Measurements from ENCODE around the gene ENAH.

The ENAH gene

GRCh38 chr1:225470211-225471108, 182.5 kb downstream of the ENAH start:
- H3K4me1 ChIP-seq (ENCODE audit: control insufficient read depth, insufficient read depth, low read length), result peaks cover 10% of the 10 kb centered on the region
- no peak overlapping the region for H3K9ac ChIP-seq (ENCODE audit: low read depth, low read length)
- no peak overlapping the region for H3K4me3 ChIP-seq (ENCODE audit: low read depth, low read length)
- H3K27ac ChIP-seq (ENCODE audit: low read depth, low read length), result no peak overlapping the region
- H3K36me3 ChIP-seq (ENCODE audit: control insufficient read depth, insufficient read depth, low read length), result no peaks in the 10 kb centered on the region
- H3K27me3 ChIP-seq (ENCODE audit: control insufficient read depth, insufficient read depth, low read length), result no peaks in the 10 kb centered on the region
- no peaks in the 10 kb centered on the region for H3K9me3 ChIP-seq (ENCODE audit: control insufficient read depth, insufficient read depth, low read length)

- no peak overlapping the region for H3K4me3 ChIP-seq (ENCODE audit: low read depth, low read length)
Measured at GRCh38 chr1:225469051-225469450, 183.9 kb downstream of the ENAH start.

GRCh38 chr1:225468270-225469020, 184.5 kb downstream of the ENAH start:
- no peaks in the 10 kb centered on the region for H3K27me3 ChIP-seq (ENCODE audit: control insufficient read depth, insufficient read depth, low read length)
- no peak overlapping the region for H3K9ac ChIP-seq (ENCODE audit: low read depth, low read length)
- H3K36me3 ChIP-seq (ENCODE audit: control insufficient read depth, insufficient read depth, low read length), result no peaks in the 10 kb centered on the region
- no peak overlapping the region for H3K4me3 ChIP-seq (ENCODE audit: low read depth, low read length)
- H3K9me3 ChIP-seq (ENCODE audit: control insufficient read depth, insufficient read depth, low read length), result no peaks in the 10 kb centered on the region
- H3K4me1 ChIP-seq (ENCODE audit: control insufficient read depth, insufficient read depth, low read length), result peaks cover 15% of the 10 kb centered on the region
- H3K27ac ChIP-seq (ENCODE audit: low read depth, low read length), result no peak overlapping the region

More at GRCh38 chr1:225469051-225469450, 183.9 kb downstream of the ENAH start:
- Histone ChIP-seq H3K36me3 (ENCODE audit: control insufficient read depth, insufficient read depth, low read length) (no peaks in the 10 kb centered on the region), H3K9me3 (ENCODE audit: control insufficient read depth, insufficient read depth, low read length) (no peaks in the 10 kb centered on the region), H3K27me3 (ENCODE audit: control insufficient read depth, insufficient read depth, low read length) (no peaks in the 10 kb centered on the region), H3K27ac (ENCODE audit: low read depth, low read length) (no peak overlapping the region), H3K4me1 (ENCODE audit: control insufficient read depth, insufficient read depth, low read length) (peaks cover 13% of the 10 kb centered on the region), H3K9ac (ENCODE audit: low read depth, low read length) (no peak overlapping the region)

GRCh38 chr1:225467193-225468020, 185.5 kb downstream of the ENAH start:
- no peaks in the 10 kb centered on the region for H3K36me3 ChIP-seq (ENCODE audit: control insufficient read depth, insufficient read depth, low read length)
- H3K27ac ChIP-seq (ENCODE audit: low read depth, low read length), result no peak overlapping the region
- H3K27me3 ChIP-seq (ENCODE audit: control insufficient read depth, insufficient read depth, low read length), result no peaks in the 10 kb centered on the region
- peaks cover 19% of the 10 kb centered on the region for H3K4me1 ChIP-seq (ENCODE audit: control insufficient read depth, insufficient read depth, low read length)
- H3K9me3 ChIP-seq (ENCODE audit: control insufficient read depth, insufficient read depth, low read length), result no peaks in the 10 kb centered on the region
- no peak overlapping the region for H3K4me3 ChIP-seq (ENCODE audit: low read depth, low read length)
- no peak overlapping the region for H3K9ac ChIP-seq (ENCODE audit: low read depth, low read length)

- H3K27ac ChIP-seq (ENCODE audit: low read depth, low read length), result no peak overlapping the region
- H3K27me3 ChIP-seq (ENCODE audit: control insufficient read depth, insufficient read depth, low read length), result no peaks in the 10 kb centered on the region
- no peak overlapping the region for H3K4me3 ChIP-seq (ENCODE audit: low read depth, low read length)
- no peaks in the 10 kb centered on the region for H3K36me3 ChIP-seq (ENCODE audit: control insufficient read depth, insufficient read depth, low read length)
- no peak overlapping the region for H3K9ac ChIP-seq (ENCODE audit: low read depth, low read length)
- peaks cover 19% of the 10 kb centered on the region for H3K4me1 ChIP-seq (ENCODE audit: control insufficient read depth, insufficient read depth, low read length)
- H3K9me3 ChIP-seq (ENCODE audit: control insufficient read depth, insufficient read depth, low read length), result no peaks in the 10 kb centered on the region
Measured at GRCh38 chr1:225466848-225467192, 186.1 kb downstream of the ENAH start.

GRCh38 chr1:225465793-225466517, 187.0 kb downstream of the ENAH start:
- H3K36me3 ChIP-seq (ENCODE audit: control insufficient read depth, insufficient read depth, low read length), result no peaks in the 10 kb centered on the region
- no peaks in the 10 kb centered on the region for H3K27me3 ChIP-seq (ENCODE audit: control insufficient read depth, insufficient read depth, low read length)
- H3K4me1 ChIP-seq (ENCODE audit: control insufficient read depth, insufficient read depth, low read length), result peaks cover 19% of the 10 kb centered on the region
- no peak overlapping the region for H3K9ac ChIP-seq (ENCODE audit: low read depth, low read length)
- H3K27ac ChIP-seq (ENCODE audit: low read depth, low read length), result peak overlapping the region; percentile 18
- H3K9me3 ChIP-seq (ENCODE audit: control insufficient read depth, insufficient read depth, low read length), result no peaks in the 10 kb centered on the region
- no peak overlapping the region for H3K4me3 ChIP-seq (ENCODE audit: low read depth, low read length)

GRCh38 chr1:225464851-225465792, 187.8 kb downstream of the ENAH start:
- Histone ChIP-seq H3K27me3 (ENCODE audit: control insufficient read depth, insufficient read depth, low read length) (no peaks in the 10 kb centered on the region), H3K9me3 (ENCODE audit: control insufficient read depth, insufficient read depth, low read length) (no peaks in the 10 kb centered on the region), H3K36me3 (ENCODE audit: control insufficient read depth, insufficient read depth, low read length) (no peaks in the 10 kb centered on the region), H3K4me3 (ENCODE audit: low read depth, low read length) (no peak overlapping the region), H3K4me1 (ENCODE audit: control insufficient read depth, insufficient read depth, low read length) (peaks cover 19% of the 10 kb centered on the region), H3K27ac (ENCODE audit: low read depth, low read length) (peak overlapping the region; percentile 53), H3K9ac (ENCODE audit: low read depth, low read length) (no peak overlapping the region)

GRCh38 chr1:225462714-225463574, 190.0 kb downstream of the ENAH start:
- no peak overlapping the region for H3K9ac ChIP-seq (ENCODE audit: low read depth, low read length)
- H3K4me1 ChIP-seq (ENCODE audit: control insufficient read depth, insufficient read depth, low read length), result peaks cover 19% of the 10 kb centered on the region
- H3K9me3 ChIP-seq (ENCODE audit: control insufficient read depth, insufficient read depth, low read length), result no peaks in the 10 kb centered on the region
- no peaks in the 10 kb centered on the region for H3K27me3 ChIP-seq (ENCODE audit: control insufficient read depth, insufficient read depth, low read length)
- H3K36me3 ChIP-seq (ENCODE audit: control insufficient read depth, insufficient read depth, low read length), result no peaks in the 10 kb centered on the region
- H3K4me3 ChIP-seq (ENCODE audit: low read depth, low read length), result no peak overlapping the region
- H3K27ac ChIP-seq (ENCODE audit: low read depth, low read length), result no peak overlapping the region

- no peaks in the 10 kb centered on the region for H3K27me3 ChIP-seq (ENCODE audit: control insufficient read depth, insufficient read depth, low read length)
- no peak overlapping the region for H3K27ac ChIP-seq (ENCODE audit: low read depth, low read length)
- no peaks in the 10 kb centered on the region for H3K9me3 ChIP-seq (ENCODE audit: control insufficient read depth, insufficient read depth, low read length)
- no peak overlapping the region for H3K9ac ChIP-seq (ENCODE audit: low read depth, low read length)
- H3K4me3 ChIP-seq (ENCODE audit: low read depth, low read length), result no peak overlapping the region
- H3K36me3 ChIP-seq (ENCODE audit: control insufficient read depth, insufficient read depth, low read length), result no peaks in the 10 kb centered on the region
- H3K4me1 ChIP-seq (ENCODE audit: control insufficient read depth, insufficient read depth, low read length), result peaks cover 19% of the 10 kb centered on the region
Measured at GRCh38 chr1:225462429-225462713, 190.6 kb downstream of the ENAH start.
